HL-60 (cell line): ENCODE data around the gene KRTAP5-5.

Source experiments
- DNase-seq, 2 experiments: peaks; one replicate each; pipeline ENCODE4 v3.0.0-alpha.2; 2010 to 2020; ENCODE audit warnings: low read depth in 1 of 2, low spot score in 1 of 2
- H3K27ac ChIP-seq: fragments of 250-450 bp; sonication (Bioruptor Pico); replicated peaks from 2 replicates; pipeline ENCODE4 v1.5.1; 2020; ENCODE audit warnings: mild to moderate bottlenecking, moderate library complexity
- H3K27me3 ChIP-seq: fragments of 250-450 bp; sonication (Bioruptor Pico); 2 replicates; pipeline ENCODE4 v1.5.1; 2021; ENCODE audit warnings: mild to moderate bottlenecking, moderate library complexity; ENCODE audit not compliant: insufficient read depth, poor library complexity, severe bottlenecking
- H3K4me3 ChIP-seq: replicated peaks from 2 replicates; pipeline ENCODE4 v1.5.1; 2011; ENCODE audit warnings: mild to moderate bottlenecking, control low read depth, low read length; ENCODE audit not compliant: insufficient read depth
- GABPA ChIP-seq: IDR thresholded peaks from 2 replicates; pipeline ENCODE4 v1.6.1; 2012; ENCODE audit warnings: low read depth
- POLR2AphosphoS5 ChIP-seq: IDR thresholded peaks from 2 replicates; pipeline ENCODE4 v1.6.1; 2012; ENCODE audit warnings: low read depth
- SPI1 ChIP-seq: IDR thresholded peaks from 2 replicates; pipeline ENCODE4 v1.6.1; 2012; ENCODE audit warnings: low read depth, mild to moderate bottlenecking, borderline replicate concordance
- TF ChIP-seq, protein P1 (sequence below): IDR thresholded peaks from 2 replicates; pipeline ENCODE4 v1.6.1; 2012; ENCODE audit warnings: low read depth; ENCODE audit not compliant: insufficient replicate concordance
- TF ChIP-seq, protein P2 (sequence below): IDR thresholded peaks from one replicate; pipeline ENCODE4 v1.5.1; 2011; ENCODE audit warnings: low read length, control low read depth, inconsistent platforms; ENCODE audit not compliant: insufficient read depth

Gene KRTAP5-5

DNA sequence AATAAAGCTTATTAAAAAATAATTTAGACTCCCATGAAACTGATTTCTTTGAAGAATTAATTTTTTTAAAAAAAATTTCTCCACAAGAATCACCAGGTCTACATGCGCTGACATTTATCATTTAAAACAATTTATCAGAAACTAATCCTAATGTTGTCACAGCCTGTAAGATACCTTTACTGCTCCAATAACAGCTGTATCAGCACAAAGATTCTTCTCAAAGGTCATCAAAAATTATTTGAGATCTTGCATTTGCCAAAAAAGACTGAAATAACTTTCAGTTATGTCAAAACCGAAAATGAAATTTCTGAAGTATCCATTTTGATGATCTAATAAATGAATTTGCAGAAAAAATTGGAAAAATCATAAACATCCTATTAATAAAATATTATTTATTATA, 8.1 kb downstream of the KRTAP5-5 start:
- Histone ChIP-seq H3K4me3 (no peak overlapping the region), H3K27me3 (peaks cover 10% of the 10 kb centered on the region), H3K27ac (no peak overlapping the region)
- DNase-seq = no peak
- TF ChIP-seq, protein P1, sequence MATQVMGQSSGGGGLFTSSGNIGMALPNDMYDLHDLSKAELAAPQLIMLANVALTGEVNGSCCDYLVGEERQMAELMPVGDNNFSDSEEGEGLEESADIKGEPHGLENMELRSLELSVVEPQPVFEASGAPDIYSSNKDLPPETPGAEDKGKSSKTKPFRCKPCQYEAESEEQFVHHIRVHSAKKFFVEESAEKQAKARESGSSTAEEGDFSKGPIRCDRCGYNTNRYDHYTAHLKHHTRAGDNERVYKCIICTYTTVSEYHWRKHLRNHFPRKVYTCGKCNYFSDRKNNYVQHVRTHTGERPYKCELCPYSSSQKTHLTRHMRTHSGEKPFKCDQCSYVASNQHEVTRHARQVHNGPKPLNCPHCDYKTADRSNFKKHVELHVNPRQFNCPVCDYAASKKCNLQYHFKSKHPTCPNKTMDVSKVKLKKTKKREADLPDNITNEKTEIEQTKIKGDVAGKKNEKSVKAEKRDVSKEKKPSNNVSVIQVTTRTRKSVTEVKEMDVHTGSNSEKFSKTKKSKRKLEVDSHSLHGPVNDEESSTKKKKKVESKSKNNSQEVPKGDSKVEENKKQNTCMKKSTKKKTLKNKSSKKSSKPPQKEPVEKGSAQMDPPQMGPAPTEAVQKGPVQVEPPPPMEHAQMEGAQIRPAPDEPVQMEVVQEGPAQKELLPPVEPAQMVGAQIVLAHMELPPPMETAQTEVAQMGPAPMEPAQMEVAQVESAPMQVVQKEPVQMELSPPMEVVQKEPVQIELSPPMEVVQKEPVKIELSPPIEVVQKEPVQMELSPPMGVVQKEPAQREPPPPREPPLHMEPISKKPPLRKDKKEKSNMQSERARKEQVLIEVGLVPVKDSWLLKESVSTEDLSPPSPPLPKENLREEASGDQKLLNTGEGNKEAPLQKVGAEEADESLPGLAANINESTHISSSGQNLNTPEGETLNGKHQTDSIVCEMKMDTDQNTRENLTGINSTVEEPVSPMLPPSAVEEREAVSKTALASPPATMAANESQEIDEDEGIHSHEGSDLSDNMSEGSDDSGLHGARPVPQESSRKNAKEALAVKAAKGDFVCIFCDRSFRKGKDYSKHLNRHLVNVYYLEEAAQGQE = no peak

DNA sequence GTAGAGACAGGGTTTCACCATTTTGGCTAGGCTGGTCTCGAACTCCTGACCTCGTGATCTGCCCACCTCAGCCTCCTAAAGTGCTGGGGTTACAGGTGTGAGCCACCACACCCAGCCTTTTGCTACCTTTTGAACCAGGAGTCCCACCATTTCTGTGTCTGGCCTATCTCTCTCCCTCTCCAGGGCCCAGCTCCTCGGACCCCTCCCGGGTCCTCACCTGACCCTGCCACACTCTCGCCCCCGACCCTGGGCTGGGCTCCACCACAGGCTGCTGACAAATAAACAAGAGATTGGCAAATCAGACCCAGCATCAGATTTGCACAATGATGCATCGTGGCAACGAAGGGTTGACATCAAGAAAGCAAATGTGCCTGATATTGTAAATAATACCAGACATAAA, 8.8 kb downstream of the KRTAP5-5 start:
- Histone ChIP-seq H3K27me3 (peaks cover 9% of the 10 kb centered on the region), H3K4me3 (no peak overlapping the region), H3K27ac (no peak overlapping the region)
- TF ChIP-seq, protein P2, sequence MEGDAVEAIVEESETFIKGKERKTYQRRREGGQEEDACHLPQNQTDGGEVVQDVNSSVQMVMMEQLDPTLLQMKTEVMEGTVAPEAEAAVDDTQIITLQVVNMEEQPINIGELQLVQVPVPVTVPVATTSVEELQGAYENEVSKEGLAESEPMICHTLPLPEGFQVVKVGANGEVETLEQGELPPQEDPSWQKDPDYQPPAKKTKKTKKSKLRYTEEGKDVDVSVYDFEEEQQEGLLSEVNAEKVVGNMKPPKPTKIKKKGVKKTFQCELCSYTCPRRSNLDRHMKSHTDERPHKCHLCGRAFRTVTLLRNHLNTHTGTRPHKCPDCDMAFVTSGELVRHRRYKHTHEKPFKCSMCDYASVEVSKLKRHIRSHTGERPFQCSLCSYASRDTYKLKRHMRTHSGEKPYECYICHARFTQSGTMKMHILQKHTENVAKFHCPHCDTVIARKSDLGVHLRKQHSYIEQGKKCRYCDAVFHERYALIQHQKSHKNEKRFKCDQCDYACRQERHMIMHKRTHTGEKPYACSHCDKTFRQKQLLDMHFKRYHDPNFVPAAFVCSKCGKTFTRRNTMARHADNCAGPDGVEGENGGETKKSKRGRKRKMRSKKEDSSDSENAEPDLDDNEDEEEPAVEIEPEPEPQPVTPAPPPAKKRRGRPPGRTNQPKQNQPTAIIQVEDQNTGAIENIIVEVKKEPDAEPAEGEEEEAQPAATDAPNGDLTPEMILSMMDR = no peak
- no peak for TF ChIP-seq POLR2AphosphoS5
- DNase-seq = no peak

DNA sequence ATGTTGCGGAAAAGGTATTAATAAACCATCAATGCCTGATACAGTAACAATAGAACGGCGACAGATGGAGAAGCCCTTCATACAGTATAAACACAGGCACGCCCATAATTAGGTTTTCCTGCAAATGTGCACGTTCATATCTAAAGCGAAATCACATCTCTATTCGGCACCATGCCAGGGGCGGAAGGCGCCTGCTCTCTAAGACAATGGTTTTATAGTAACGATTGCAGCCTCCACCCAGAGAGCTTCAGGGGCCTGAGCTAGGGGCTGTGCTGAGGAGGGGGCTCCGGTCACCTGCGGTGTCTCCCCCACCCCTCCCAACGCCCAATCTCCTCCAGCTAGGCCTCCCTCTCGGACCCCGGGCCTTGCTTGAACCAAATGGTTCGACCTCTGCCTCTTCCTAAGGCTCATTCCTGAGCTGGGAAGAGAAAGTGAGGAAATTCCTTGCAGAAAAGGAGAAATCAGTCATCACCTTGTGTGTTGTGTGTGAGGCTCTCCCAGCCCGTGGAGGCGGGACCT, 9.6 kb downstream of the KRTAP5-5 start:
- no peak for DNase-seq
- TF ChIP-seq GABPA (no peak), SPI1 (no peak), POLR2AphosphoS5 (no peak)
- TF ChIP-seq, protein P1 = no peak
- TF ChIP-seq, protein P2 = no peak
- H3K4me3 ChIP-seq = no peak overlapping the region
- no peak overlapping the region for H3K27ac ChIP-seq
- peaks cover 9% of the 10 kb centered on the region for H3K27me3 ChIP-seq

DNA sequence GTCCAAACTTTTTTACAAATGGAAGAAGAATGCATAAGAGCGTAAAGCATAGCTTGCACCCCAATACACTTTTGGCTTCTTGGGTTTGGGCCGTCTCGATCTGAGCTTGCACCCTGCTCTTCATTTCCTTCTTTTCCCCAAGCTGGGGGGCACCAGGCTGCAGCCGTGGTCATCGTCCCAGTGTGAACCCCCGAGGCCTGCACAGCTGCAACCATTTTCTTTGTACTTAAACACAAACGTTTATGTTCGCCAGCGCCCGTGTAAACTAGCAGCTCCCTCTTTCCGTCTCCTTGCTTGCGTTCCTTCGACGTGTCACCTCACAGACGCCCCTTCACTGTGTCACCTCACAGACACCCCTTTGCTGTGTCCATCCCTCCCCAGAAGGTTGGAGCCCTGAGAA, 10.1 kb downstream of the KRTAP5-5 start:
- H3K4me3 ChIP-seq = no peak overlapping the region

More for the DNA sequence above, 10.1 kb downstream of the KRTAP5-5 start:
- Histone ChIP-seq H3K27me3 (peaks cover 9% of the 10 kb centered on the region), H3K27ac (no peak overlapping the region)
- TF ChIP-seq SPI1 = no peak
- TF ChIP-seq, protein P1 = no peak
- TF ChIP-seq, protein P2 = no peak
- TF ChIP-seq GABPA = no peak
- no peak for TF ChIP-seq POLR2AphosphoS5
- no peak for DNase-seq
